Measurements from ENCODE around the gene ADAM11. TPM values are rescaled to one million over a fixed set of nuclear protein-coding genes. Genes with fewer than 3 reads are reported as not detected.

ADAM11 gene
- polyA plus RNA-seq, 1 donor: 2.8 TPM

GRCh38 chr17:44831371-44831770 is 72.6 kb downstream of the ADAM11 start:
- DNase-seq: no peak

Other genes with a start within 250 kb of the ADAM11 start
- gene FZD2, start 201.5 kb upstream of the ADAM11 start, polyA plus RNA-seq (ENCODE audit: insufficient read length): 25.8 TPM
- 3.3 TPM for gene MEIOC, start 102.5 kb upstream of the ADAM11 start, polyA plus RNA-seq (ENCODE audit: insufficient read length)
- 41.2 TPM for gene CCDC43, start 69.2 kb upstream of the ADAM11 start, polyA plus RNA-seq (ENCODE audit: insufficient read length)
- gene DBF4B, start 50.3 kb upstream of the ADAM11 start, polyA plus RNA-seq (ENCODE audit: insufficient read length): 21.6 TPM
- gene GJC1, start 71.3 kb downstream of the ADAM11 start, polyA plus RNA-seq (ENCODE audit: insufficient read length): 30.3 TPM
- 1.4 TPM for gene HIGD1B, start 88.9 kb downstream of the ADAM11 start, polyA plus RNA-seq (ENCODE audit: insufficient read length)
- 132 TPM for gene EFTUD2, start 140.5 kb downstream of the ADAM11 start, polyA plus RNA-seq (ENCODE audit: insufficient read length)
- gene GFAP, start 156.5 kb downstream of the ADAM11 start, polyA plus RNA-seq (ENCODE audit: insufficient read length): 0.58 TPM
- gene KIF18B, start 188.8 kb downstream of the ADAM11 start, polyA plus RNA-seq (ENCODE audit: insufficient read length): 19.7 TPM
- 0.91 TPM for gene C1QL1, start 209.3 kb downstream of the ADAM11 start, polyA plus RNA-seq (ENCODE audit: insufficient read length)